Skeletal muscle tissue (tissue), 4 donors: Measurements from ENCODE around the gene FRMD5. TPM values are rescaled to one million over a fixed set of nuclear protein-coding genes. Genes with fewer than 3 reads are reported as not detected.
A peak's percentile ranks its signal among the peaks of the same experiment; 100 is the strongest.
"Not testable (repeated sequence)": the region's sequence is repeated elsewhere in the genome, so short reads cannot be mapped to it uniquely, and the experiment has no call there.

Experiments used
- H3K27ac ChIP-seq: one replicate; pipeline ENCODE4 v1.7.0; 2013; ENCODE audit warnings: mild to moderate bottlenecking, low read depth, low read length, inconsistent platforms
- H3K27me3 ChIP-seq, 3 donors: one replicate each; pipeline ENCODE4 v1.7.0; 2013; ENCODE audit warnings: low read length in 3 of 3; ENCODE audit not compliant: control insufficient read depth in 3 of 3, insufficient read depth in 3 of 3
- H3K36me3 ChIP-seq, 3 donors: one replicate each; pipeline ENCODE4 v1.7.0; 2013; ENCODE audit warnings: low read length in 3 of 3; ENCODE audit not compliant: control insufficient read depth in 3 of 3, insufficient read depth in 3 of 3
- H3K4me1 ChIP-seq, 3 donors: one replicate each; pipeline ENCODE4 v1.7.0; 2013; ENCODE audit warnings: low read length in 3 of 3, mild to moderate bottlenecking in 3 of 3; ENCODE audit not compliant: control insufficient read depth in 3 of 3, insufficient read depth in 3 of 3
- H3K4me3 ChIP-seq, 3 donors: one replicate each; pipeline ENCODE4 v1.7.0; 2013; ENCODE audit warnings: low read length in 3 of 3
- H3K9ac ChIP-seq, 3 donors: one replicate each; pipeline ENCODE4 v1.7.0; 2013; ENCODE audit warnings: low read length in 3 of 3, mild to moderate bottlenecking in 3 of 3, moderate library complexity in 2 of 3, low read depth in 1 of 3
- H3K9me3 ChIP-seq, 3 donors: one replicate each; pipeline ENCODE4 v1.7.0; 2013; ENCODE audit warnings: low read length in 3 of 3; ENCODE audit not compliant: control insufficient read depth in 3 of 3
- total RNA-seq: library from RNA; depleted of rRNA; stranded (reverse); fragments of >200 nt; gene quantifications from one replicate; pipeline ENCODE4 v1.2.3, GENCODE V29; 2014
- donor health status: Osteomylitis.

The FRMD5 gene
- total RNA-seq, 1 donor from 2014 or later, result 3.7 TPM

DNA sequence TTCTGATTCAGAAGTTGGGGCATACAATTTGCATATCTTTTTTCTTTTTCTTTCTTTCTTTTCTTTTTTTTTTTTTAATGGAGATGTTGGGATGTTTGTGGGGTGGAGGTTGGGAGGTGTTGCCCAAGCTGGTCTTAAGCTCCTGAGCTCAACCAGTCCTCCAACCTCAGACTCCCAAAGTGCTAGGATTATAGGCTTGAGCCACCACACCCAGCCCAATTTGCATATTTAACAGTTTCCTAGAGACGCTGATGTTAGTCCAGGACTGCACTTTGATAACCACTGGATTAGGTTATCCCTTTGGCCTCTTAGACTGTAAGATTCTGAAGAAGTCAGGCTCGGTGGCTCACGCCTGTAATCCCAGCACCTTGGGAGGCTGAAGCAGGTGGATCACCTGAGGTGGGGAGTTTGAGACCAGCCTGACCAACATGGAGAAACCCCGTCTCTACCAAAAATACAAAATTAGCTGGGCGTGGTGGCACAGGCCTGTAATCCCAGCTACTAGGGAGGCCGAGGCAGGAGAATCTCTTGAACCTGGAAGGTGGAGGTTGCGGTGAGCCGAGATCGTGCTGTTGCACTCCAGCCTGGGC is 365.0 kb downstream of the FRMD5 start:
- H3K36me3 ChIP-seq, H3K9ac ChIP-seq, H3K4me1 ChIP-seq, H3K9me3 ChIP-seq, H3K4me3 ChIP-seq, H3K27ac ChIP-seq, H3K27me3 ChIP-seq: not testable (repeated sequence)

- H3K36me3 ChIP-seq, result no peaks in the 10 kb centered on the region
- no peak overlapping the region for H3K4me3 ChIP-seq
- peaks cover 0 to 3% (median 0%) of the 10 kb centered on the region in 3 donors for H3K27me3 ChIP-seq
- no peaks in the 10 kb centered on the region for H3K9me3 ChIP-seq
- peaks cover 10 to 12% (median 12%) of the 10 kb centered on the region in 3 donors for H3K4me1 ChIP-seq
- no peak overlapping the region for H3K27ac ChIP-seq
- H3K9ac ChIP-seq, result no peak overlapping the region
Observed at GRCh38 chr15:43828061-43828657, 366.9 kb downstream of the FRMD5 start.

DNA sequence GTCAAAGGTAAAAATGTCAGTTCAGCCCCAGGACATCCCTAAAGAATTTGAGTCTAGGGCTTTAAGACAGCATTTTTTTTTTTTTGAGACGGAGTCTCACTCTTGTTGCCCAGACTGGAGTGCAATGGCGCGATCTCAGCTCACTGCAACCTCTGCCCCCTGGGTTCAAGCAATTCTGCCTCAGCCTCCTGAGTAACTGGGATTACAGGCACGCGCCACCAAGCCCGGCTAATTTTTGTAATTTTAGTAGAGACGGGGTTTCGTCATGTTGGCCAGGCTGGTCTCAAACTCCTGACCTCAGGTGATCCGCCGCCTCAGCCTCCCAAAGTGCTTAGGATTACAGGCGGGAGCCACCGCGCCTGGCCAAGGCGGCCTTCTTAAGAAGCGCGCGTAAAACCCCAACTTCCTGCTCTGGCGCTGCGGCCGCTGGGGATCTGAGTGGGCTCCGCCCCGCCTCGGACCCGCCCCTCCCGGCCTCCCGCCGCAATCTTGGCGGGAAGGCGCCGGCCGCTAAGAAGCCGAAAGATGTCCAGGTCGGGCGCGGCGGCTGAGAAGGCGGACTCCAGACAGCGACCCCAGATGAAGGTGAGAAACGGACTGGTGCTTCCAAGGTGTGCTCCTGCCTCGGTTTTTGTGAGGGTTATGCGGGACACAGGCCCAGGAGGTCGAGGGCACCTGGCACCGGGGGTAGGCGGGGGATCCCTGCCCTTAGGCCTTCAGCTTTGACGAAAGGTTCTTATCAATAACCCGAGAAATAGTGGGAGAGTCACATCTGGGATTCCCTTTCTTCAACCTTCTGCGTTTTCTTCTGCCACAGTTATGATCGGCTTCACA is 368.3 kb downstream of the FRMD5 start, which contains the start of gene WDR76:
Gene WDR76 (plus strand): TSS at position 495 of the 834 bp plus-strand sequence. CDS start 31 bp downstream, at position 526.
- H3K27me3 ChIP-seq, result peaks cover 0 to 3% (median 0%) of the 10 kb centered on the region in 3 donors
- H3K9me3 ChIP-seq, result no peaks in the 10 kb centered on the region
- H3K9ac ChIP-seq, result peak within 1 kb of the TSS; percentile 30 to 70 (median 38)
- peak within 1 kb of the TSS; percentile 36 for H3K27ac ChIP-seq
- H3K36me3 ChIP-seq, result no peaks in the 10 kb centered on the region
- peak within 1 kb of the TSS; percentile 64 to 67 (median 65) for H3K4me3 ChIP-seq
- peaks cover 12 to 17% (median 12%) of the 10 kb centered on the region in 3 donors for H3K4me1 ChIP-seq

- peak overlapping the region in 1 of 3 donors; percentile 43 for H3K4me3 ChIP-seq
- H3K36me3 ChIP-seq, result no peaks in the 10 kb centered on the region
- peaks cover 0 to 3% (median 0%) of the 10 kb centered on the region in 3 donors for H3K27me3 ChIP-seq
- H3K27ac ChIP-seq, result no peak overlapping the region
- peaks cover 12 to 19% (median 12%) of the 10 kb centered on the region in 3 donors for H3K4me1 ChIP-seq
- no peaks in the 10 kb centered on the region for H3K9me3 ChIP-seq
- no peak overlapping the region for H3K9ac ChIP-seq
Observed at GRCh38 chr15:43826029-43826507, 369.0 kb downstream of the FRMD5 start.

GRCh38 chr15:43825305-43825704 is 369.8 kb downstream of the FRMD5 start:
- peaks cover 12 to 19% (median 12%) of the 10 kb centered on the region in 3 donors for H3K4me1 ChIP-seq
- H3K27ac ChIP-seq, H3K27me3 ChIP-seq, H3K36me3 ChIP-seq, H3K4me3 ChIP-seq, H3K9ac ChIP-seq, H3K9me3 ChIP-seq: not testable (repeated sequence)

DNA sequence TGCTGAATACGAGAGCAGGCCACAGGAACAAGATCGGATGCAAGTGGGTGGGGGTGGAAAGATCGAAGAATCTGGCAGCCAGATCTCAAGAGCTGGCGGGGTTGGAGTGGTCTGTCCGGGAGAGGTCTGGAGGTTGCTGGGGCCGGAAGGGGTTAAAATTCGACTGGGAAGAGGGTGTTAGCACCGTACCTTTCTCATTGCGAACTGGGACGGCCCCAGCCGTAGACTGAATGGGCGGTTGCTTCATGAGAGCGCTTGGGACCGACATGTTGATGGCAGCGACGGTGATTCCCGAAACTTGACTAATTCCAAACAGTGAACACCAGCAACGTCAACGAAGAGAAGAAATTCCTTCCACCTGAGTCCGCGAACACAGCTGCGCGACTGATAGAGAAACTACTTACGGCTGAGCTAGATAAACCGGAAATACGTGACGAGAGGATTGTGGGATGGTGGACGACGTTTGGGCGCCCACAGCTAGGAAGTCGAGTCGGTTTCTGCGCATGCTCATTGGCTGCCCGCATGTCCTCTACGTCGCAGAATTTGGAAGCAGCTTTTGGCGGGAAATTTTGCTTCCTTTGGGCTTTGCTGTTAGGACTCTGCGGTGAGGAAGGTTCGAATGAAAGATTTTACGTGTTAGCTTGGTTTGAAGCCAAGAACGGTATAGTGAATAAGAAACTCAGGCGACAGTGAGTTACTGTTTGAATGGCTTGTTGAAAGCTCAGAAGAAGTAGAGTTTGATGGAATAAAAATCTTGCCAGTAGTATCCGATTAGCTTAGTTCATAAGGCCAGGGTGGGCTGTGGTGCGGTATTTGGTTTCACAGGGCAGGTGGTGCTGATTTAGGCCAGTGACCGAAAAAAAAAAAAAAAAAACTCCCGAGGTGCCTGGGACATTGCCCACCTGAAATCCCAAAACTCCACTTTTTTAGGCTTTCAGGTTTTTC is 370.5 kb downstream of the FRMD5 start, which contains the start of gene MFAP1:
Gene MFAP1 (minus strand): TSS at position 389 of the 945 bp plus-strand sequence. CDS start 121 bp downstream, at position 268.
- Histone ChIP-seq H3K27me3 (peaks cover 0 to 3% (median 0%) of the 10 kb centered on the region in 3 donors), H3K4me3 (peak within 1 kb of the TSS; percentile 89 to 100 (median 100)), H3K36me3 (peaks cover 0 to 2% (median 0%) of the 10 kb centered on the region in 3 donors), H3K27ac (peak within 1 kb of the TSS; percentile 85), H3K4me1 (peaks cover 12 to 19% (median 12%) of the 10 kb centered on the region in 3 donors), H3K9me3 (no peaks in the 10 kb centered on the region), H3K9ac (peak within 1 kb of the TSS; percentile 88 to 96 (median 94))

- peaks cover 0 to 15% (median 0%) of the 10 kb centered on the region in 3 donors for H3K36me3 ChIP-seq
- peak overlapping the region in 1 of 3 donors; percentile 43 for H3K9ac ChIP-seq
- peaks cover 9 to 16% (median 10%) of the 10 kb centered on the region in 3 donors for H3K4me1 ChIP-seq
- no peak overlapping the region for H3K27ac ChIP-seq
- peaks cover 0 to 3% (median 0%) of the 10 kb centered on the region in 3 donors for H3K27me3 ChIP-seq
- no peak overlapping the region for H3K4me3 ChIP-seq
- H3K9me3 ChIP-seq, result no peaks in the 10 kb centered on the region
Observed at GRCh38 chr15:43821505-43821904, 373.6 kb downstream of the FRMD5 start.
